OCI-LY7 (cell line): Measurements from ENCODE around the gene CCNG1. TPM values are rescaled to one million over a fixed set of nuclear protein-coding genes. Genes with fewer than 3 reads are reported as not detected.
"Not testable (repeated sequence)": the region's sequence is repeated elsewhere in the genome, so short reads cannot be mapped to it uniquely, and the experiment has no call there.

Experiments
- BruUV-seq: library from RNA; stranded (reverse); fragments of 400-500 nt; replicated peaks from 2 replicates; lab custom pipeline; 2021; lab: Mats Ljungman, UMichigan
- CTCF ChIA-PET: fragments of 300-600 bp; sonication (Branson Sonifier 250); formaldehyde crosslinking; loops from one replicate; lab custom pipeline; 2022; ENCODE audit warnings: antibody characterized with exemption; ENCODE audit not compliant: unreplicated experiment; lab: Charles Lee
- POLR2A ChIA-PET: fragments of 300-600 bp; sonication (Branson Sonifier 250); formaldehyde crosslinking; loops from one replicate; lab custom pipeline; 2022; ENCODE audit warnings: antibody characterized with exemption; lab: Charles Lee
- DNase-seq: peaks from one replicate; pipeline ENCODE4 v3.0.0-alpha.2; 2015; ENCODE audit warnings: low spot score
- H2AFZ ChIP-seq: fragments of 200-600 bp; sonication (generic), shearing (Covaris generic); 2 replicates; pipeline ENCODE4 v1.6.1; 2014; ENCODE audit warnings: mild to moderate bottlenecking, antibody characterized with exemption, low read length, moderate library complexity
- H3K27ac ChIP-seq: fragments of 200-600 bp; sonication (generic); 2 replicates; pipeline ENCODE4 v1.5.1; 2014; ENCODE audit warnings: mixed run types, low read depth, mild to moderate bottlenecking, moderate library complexity, low read length, inconsistent platforms; ENCODE audit not compliant: poor library complexity, severe bottlenecking
- H3K36me3 ChIP-seq: fragments of 200-600 bp; sonication (generic); 2 replicates; pipeline ENCODE4 v1.6.1; 2014; ENCODE audit warnings: mild to moderate bottlenecking, antibody characterized with exemption, low read length, moderate library complexity, mixed read lengths; ENCODE audit not compliant: insufficient read depth
- H3K4me1 ChIP-seq: fragments of 200-600 bp; sonication (generic); 2 replicates; pipeline ENCODE4 v1.5.1; 2014; ENCODE audit warnings: mild to moderate bottlenecking, low read length; ENCODE audit not compliant: insufficient read depth, poor library complexity, severe bottlenecking
- H3K4me2 ChIP-seq: fragments of 200-600 bp; sonication (generic); 2 replicates; pipeline ENCODE4 v1.6.1; 2014; ENCODE audit warnings: mild to moderate bottlenecking, low read length
- H3K4me3 ChIP-seq: fragments of 200-600 bp; sonication (generic); 2 replicates; pipeline ENCODE4 v1.5.1; 2014; ENCODE audit warnings: mild to moderate bottlenecking, low read depth, low read length; ENCODE audit not compliant: poor library complexity, severe bottlenecking
- H3K79me2 ChIP-seq: fragments of 200-600 bp; sonication (generic); 2 replicates; pipeline ENCODE4 v1.6.1; 2016; ENCODE audit warnings: low read depth, mild to moderate bottlenecking, low read length, moderate library complexity, mixed read lengths; ENCODE audit not compliant: insufficient read depth
- H3K9me2 ChIP-seq: fragments of 200-600 bp; sonication (generic); 2 replicates; pipeline ENCODE4 v1.6.1; 2016; ENCODE audit warnings: mild to moderate bottlenecking, low read length, mixed read lengths; ENCODE audit not compliant: insufficient read depth
- H3K9me3 ChIP-seq: fragments of 200-600 bp; sonication (generic); 2 replicates; pipeline ENCODE4 v1.6.1; 2014; ENCODE audit warnings: mild to moderate bottlenecking, mixed run types, low read length, mixed read lengths
- H4K20me1 ChIP-seq: fragments of 200-600 bp; sonication (generic); 2 replicates; pipeline ENCODE4 v1.6.1; 2014; ENCODE audit warnings: mild to moderate bottlenecking, antibody characterized with exemption, low read length, moderate library complexity, mixed read lengths; ENCODE audit not compliant: insufficient read depth
- EZH2phosphoT487 ChIP-seq: fragments of 200-600 bp; sonication (generic); IDR thresholded peaks from 2 replicates; pipeline ENCODE4 v1.6.1; 2018; ENCODE audit warnings: low read depth, borderline replicate concordance, mild to moderate bottlenecking, mixed run types, antibody characterized with exemption, low read length, moderate library complexity, mixed read lengths
- intact Hi-C: fragments of 100-400 bp; cut with micrococcal nuclease; formaldehyde crosslinking; loops from one replicate; pipeline ENCODE4 v1.10.0; 2022; ENCODE audit not compliant: unreplicated experiment
- total RNA-seq, 2 experiments: library from RNA; depleted of rRNA in 1 of 2; stranded (reverse); fragments of >200 nt in 1 of 2; shearing (Covaris generic) in 1 of 2; gene quantifications; 2 replicates each; pipeline ENCODE4 v1.2.3, GENCODE V29; 2014 to 2022
- TF ChIP-seq, protein P1 (sequence below): fragments of 200-600 bp; sonication (generic); conservative IDR thresholded peaks from 2 replicates; pipeline ENCODE4 v1.5.1; 2014; ENCODE audit warnings: mild to moderate bottlenecking, antibody characterized with exemption, low read length, moderate library complexity, mixed read lengths

CCNG1 gene
- total RNA-seq, 2 experiments from 2014 or later = 93.5 to 118 TPM

DNA sequence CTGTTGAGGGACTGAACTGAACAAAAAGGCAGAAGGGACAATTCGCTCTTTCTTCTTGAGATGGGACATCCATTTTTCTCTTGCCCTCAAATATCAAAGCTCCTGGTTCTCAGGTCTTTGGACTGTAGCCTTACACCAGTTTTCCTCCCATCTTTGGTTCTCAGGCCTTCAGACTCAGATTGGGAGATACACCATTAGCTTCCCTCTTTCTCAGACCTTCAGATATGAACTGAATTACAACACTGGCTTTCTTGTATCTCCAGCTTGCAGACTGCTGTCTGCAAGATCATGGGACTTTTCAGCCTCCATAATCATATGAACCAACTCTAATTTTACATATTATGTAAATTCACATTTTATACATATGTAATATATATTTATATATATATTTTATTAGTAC lies 12.6 kb upstream of the CCNG1 start:
- BruUV-seq = no TSS peak
- TF ChIP-seq EZH2phosphoT487 = no peak
- TF ChIP-seq, protein P1, sequence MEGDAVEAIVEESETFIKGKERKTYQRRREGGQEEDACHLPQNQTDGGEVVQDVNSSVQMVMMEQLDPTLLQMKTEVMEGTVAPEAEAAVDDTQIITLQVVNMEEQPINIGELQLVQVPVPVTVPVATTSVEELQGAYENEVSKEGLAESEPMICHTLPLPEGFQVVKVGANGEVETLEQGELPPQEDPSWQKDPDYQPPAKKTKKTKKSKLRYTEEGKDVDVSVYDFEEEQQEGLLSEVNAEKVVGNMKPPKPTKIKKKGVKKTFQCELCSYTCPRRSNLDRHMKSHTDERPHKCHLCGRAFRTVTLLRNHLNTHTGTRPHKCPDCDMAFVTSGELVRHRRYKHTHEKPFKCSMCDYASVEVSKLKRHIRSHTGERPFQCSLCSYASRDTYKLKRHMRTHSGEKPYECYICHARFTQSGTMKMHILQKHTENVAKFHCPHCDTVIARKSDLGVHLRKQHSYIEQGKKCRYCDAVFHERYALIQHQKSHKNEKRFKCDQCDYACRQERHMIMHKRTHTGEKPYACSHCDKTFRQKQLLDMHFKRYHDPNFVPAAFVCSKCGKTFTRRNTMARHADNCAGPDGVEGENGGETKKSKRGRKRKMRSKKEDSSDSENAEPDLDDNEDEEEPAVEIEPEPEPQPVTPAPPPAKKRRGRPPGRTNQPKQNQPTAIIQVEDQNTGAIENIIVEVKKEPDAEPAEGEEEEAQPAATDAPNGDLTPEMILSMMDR = no peak

DNA sequence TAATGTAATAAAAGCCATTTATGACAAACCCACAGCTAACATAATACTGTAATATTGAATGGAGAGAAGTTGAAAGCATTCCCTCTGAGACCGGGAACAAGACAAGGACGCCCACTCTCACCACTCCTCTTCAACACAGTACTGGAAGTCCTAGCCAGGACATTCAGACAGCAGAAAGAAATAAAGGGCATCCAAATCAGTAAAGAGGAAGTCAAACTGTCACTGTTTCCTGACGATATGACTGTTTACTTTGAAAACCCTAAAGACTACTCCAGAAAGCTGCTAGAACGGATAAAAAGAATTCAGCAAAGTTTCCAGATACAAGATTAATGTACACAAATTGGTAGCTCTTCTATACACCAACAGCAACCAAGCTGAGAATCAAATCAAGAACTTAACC lies 11.3 kb upstream of the CCNG1 start:
- H4K20me1 ChIP-seq, H3K4me2 ChIP-seq, H3K36me3 ChIP-seq, H3K9me2 ChIP-seq, H3K27ac ChIP-seq, H3K9me3 ChIP-seq, H3K4me3 ChIP-seq, DNase-seq, H3K4me1 ChIP-seq, intact Hi-C loops, POLR2A ChIA-PET, H2AFZ ChIP-seq, CTCF ChIA-PET, H3K79me2 ChIP-seq, BruUV-seq: not testable (repeated sequence)

More for the DNA sequence above, 12.6 kb upstream of the CCNG1 start:
- ChIA-PET CTCF (no interaction called here), POLR2A (interaction anchor here (0.6 kb wide), 1 partner anchor 137 kb away, joined by 3 read pairs; no protein-coding TSS in a partner anchor)
- no peak overlapping the region for H2AFZ ChIP-seq
- H4K20me1 ChIP-seq = no peaks in the 10 kb centered on the region
- DNase-seq = no peak
- no peaks in the 10 kb centered on the region for H3K4me1 ChIP-seq
- intact Hi-C loops = no loop called here
- no peaks in the 10 kb centered on the region for H3K9me3 ChIP-seq
- H3K36me3 ChIP-seq = no peaks in the 10 kb centered on the region
- no peak overlapping the region for H3K27ac ChIP-seq
- no peak overlapping the region for H3K4me2 ChIP-seq
- H3K79me2 ChIP-seq = no peaks in the 10 kb centered on the region
- no peaks in the 10 kb centered on the region for H3K9me2 ChIP-seq
- no peak overlapping the region for H3K4me3 ChIP-seq

DNA sequence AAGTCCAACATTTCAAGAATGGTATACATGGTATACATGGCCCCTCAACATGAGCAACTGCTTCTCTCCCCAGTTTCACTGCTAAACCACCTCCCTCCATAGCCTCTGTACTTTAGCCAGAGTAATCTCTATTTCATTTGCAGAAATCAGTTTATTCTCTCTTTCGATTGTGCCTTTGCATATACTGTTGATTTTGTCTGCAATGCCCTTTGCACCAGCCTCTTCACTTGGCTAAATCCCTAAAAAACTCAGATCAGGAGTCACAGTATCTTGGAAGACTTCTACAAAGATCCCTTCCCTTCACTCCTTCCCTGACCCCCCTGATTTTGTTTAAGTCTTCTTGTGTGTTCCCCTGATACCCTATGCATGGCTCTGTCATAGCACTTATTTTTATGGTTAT lies 4.9 kb upstream of the CCNG1 start:
- no peak for TF ChIP-seq EZH2phosphoT487
- TF ChIP-seq, protein P1 = no peak
- CTCF ChIA-PET = no interaction called here
- no peak for DNase-seq
- no peaks in the 10 kb centered on the region for H3K36me3 ChIP-seq
- intact Hi-C loops = loop anchor here (10.0 kb wide), 2 partner anchors 482 to 1888 kb away; partner anchors contain the start of gene GABRB2
- no peak overlapping the region for H3K4me3 ChIP-seq
- H3K9me2 ChIP-seq = no peaks in the 10 kb centered on the region
- no peak overlapping the region for H2AFZ ChIP-seq
- H3K4me1 ChIP-seq = peaks cover 7% of the 10 kb centered on the region
- H3K9me3 ChIP-seq = no peaks in the 10 kb centered on the region
- BruUV-seq = no TSS peak
- H3K4me2 ChIP-seq = no peak overlapping the region
- POLR2A ChIA-PET = no interaction called here
- H4K20me1 ChIP-seq = no peaks in the 10 kb centered on the region
- no peak overlapping the region for H3K27ac ChIP-seq
- no peaks in the 10 kb centered on the region for H3K79me2 ChIP-seq
